Ishikawa (cell line): ENCODE measurements around the gene TENT5C.

Experiments
- CEBPB ChIP-seq: IDR thresholded peaks from 2 replicates; pipeline ENCODE4 v1.6.1; 2012
- CREB1 ChIP-seq: IDR thresholded peaks from 2 replicates; pipeline ENCODE4 v1.6.1; 2012; ENCODE audit warnings: low read depth
- EGR1 ChIP-seq: IDR thresholded peaks from 2 replicates; pipeline ENCODE4 v1.6.1; 2012
- EP300 ChIP-seq: IDR thresholded peaks from 2 replicates; pipeline ENCODE4 v1.6.1; 2012; ENCODE audit warnings: borderline replicate concordance
- FOXM1 ChIP-seq: IDR thresholded peaks from 2 replicates; pipeline ENCODE4 v1.6.1; 2012; ENCODE audit warnings: low read depth, borderline replicate concordance
- MAX ChIP-seq: IDR thresholded peaks from 2 replicates; pipeline ENCODE4 v1.6.1; 2012
- NFIC ChIP-seq: IDR thresholded peaks from 2 replicates; pipeline ENCODE4 v1.6.1; 2012
- RAD21 ChIP-seq: IDR thresholded peaks from 2 replicates; pipeline ENCODE4 v1.6.1; 2012; ENCODE audit warnings: low read depth
- REST ChIP-seq: IDR thresholded peaks from 2 replicates; pipeline ENCODE4 v1.6.1; 2012; ENCODE audit warnings: low read depth, mild to moderate bottlenecking
- TAF1 ChIP-seq: IDR thresholded peaks from 2 replicates; pipeline ENCODE4 v1.6.1; 2012; ENCODE audit warnings: low read depth, mild to moderate bottlenecking
- TCF12 ChIP-seq: IDR thresholded peaks from 2 replicates; pipeline ENCODE4 v1.6.1; 2012; ENCODE audit warnings: low read depth
- TEAD4 ChIP-seq: IDR thresholded peaks from 2 replicates; pipeline ENCODE4 v1.6.1; 2012
- USF1 ChIP-seq: IDR thresholded peaks from 2 replicates; pipeline ENCODE4 v1.6.1; 2012
- YY1 ChIP-seq: IDR thresholded peaks from 2 replicates; pipeline ENCODE4 v1.6.1; 2012; ENCODE audit warnings: low read depth
- ZBTB7A ChIP-seq: IDR thresholded peaks from 2 replicates; pipeline ENCODE4 v1.6.1; 2012; ENCODE audit warnings: low read depth

Gene TENT5C

GRCh38 chr1:117583247-117583646, 22.6 kb upstream of the TENT5C start:
- TF ChIP-seq NFIC: no peak
- TF ChIP-seq EP300: no peak
- TF ChIP-seq MAX: no peak
- TF ChIP-seq TAF1: no peak
- TF ChIP-seq TEAD4: no peak
- TF ChIP-seq ZBTB7A: no peak
- no peak for TF ChIP-seq YY1
- no peak for TF ChIP-seq FOXM1
- no peak for TF ChIP-seq RAD21

- TF ChIP-seq TCF12 (no peak), MAX (no peak), CREB1 (no peak), FOXM1 (no peak), TEAD4 (no peak), CEBPB (no peak), YY1 (no peak), REST (no peak), TAF1 (no peak), EGR1 (no peak), RAD21 (no peak), EP300 (no peak), USF1 (no peak), NFIC (no peak), ZBTB7A (no peak)
These were observed 21.7 kb upstream of the TENT5C start for GRCh38 chr1:117584181-117584580.

GRCh38 chr1:117585086-117585485, 20.8 kb upstream of the TENT5C start:
- no peak for TF ChIP-seq REST
- no peak for TF ChIP-seq USF1
- TF ChIP-seq EP300: no peak
- TF ChIP-seq MAX: no peak

GRCh38 chr1:117586337-117586736, 19.5 kb upstream of the TENT5C start:
- TF ChIP-seq RAD21: no peak
- no peak for TF ChIP-seq ZBTB7A
- no peak for TF ChIP-seq EP300
- no peak for TF ChIP-seq TAF1
- no peak for TF ChIP-seq EGR1
- no peak for TF ChIP-seq CEBPB
- no peak for TF ChIP-seq MAX
- no peak for TF ChIP-seq CREB1
- TF ChIP-seq FOXM1: no peak
- TF ChIP-seq NFIC: no peak
- TF ChIP-seq YY1: no peak
- no peak for TF ChIP-seq TEAD4
- no peak for TF ChIP-seq TCF12
- TF ChIP-seq USF1: no peak
- TF ChIP-seq REST: no peak
